Subcutaneous abdominal adipose tissue (tissue), 5 donors: ENCODE data around the gene KIF21A.

Experiments
- H3K27ac ChIP-seq: one replicate; pipeline ENCODE4 v1.7.0; 2013; ENCODE audit warnings: low read depth, mild to moderate bottlenecking, inconsistent platforms, low read length, moderate library complexity
- H3K27me3 ChIP-seq, 5 donors: one replicate each; pipeline ENCODE4 v1.7.0; 2013; ENCODE audit warnings: low read length in 5 of 5, inconsistent platforms in 1 of 5; ENCODE audit not compliant: control insufficient read depth in 5 of 5, insufficient read depth in 4 of 5
- H3K36me3 ChIP-seq, 5 donors: one replicate each; pipeline ENCODE4 v1.7.0; 2013; ENCODE audit warnings: low read length in 5 of 5; ENCODE audit not compliant: control insufficient read depth in 5 of 5, insufficient read depth in 5 of 5
- H3K4me1 ChIP-seq, 5 donors: one replicate each; pipeline ENCODE4 v1.7.0; 2013; ENCODE audit warnings: low read length in 5 of 5, mild to moderate bottlenecking in 3 of 5, moderate library complexity in 1 of 5; ENCODE audit not compliant: control insufficient read depth in 5 of 5, insufficient read depth in 5 of 5
- H3K4me3 ChIP-seq, 5 donors: one replicate each; pipeline ENCODE4 v1.7.0; 2013; ENCODE audit warnings: low read length in 5 of 5, low read depth in 1 of 5
- H3K9ac ChIP-seq, 5 donors: one replicate each; pipeline ENCODE4 v1.7.0; 2013; ENCODE audit warnings: low read length in 5 of 5, mild to moderate bottlenecking in 4 of 5, moderate library complexity in 3 of 5
- H3K9me3 ChIP-seq, 5 donors: one replicate each; pipeline ENCODE4 v1.7.0; 2013; ENCODE audit warnings: low read length in 5 of 5; ENCODE audit not compliant: control insufficient read depth in 5 of 5
- donor health status: healthy.
- donor health status: healthy.
- donor health status: healthy.
- donor health status: healthy.
- donor health status: healthy.

KIF21A gene

GRCh38 chr12:39272871-39273655 is 169.9 kb downstream of the KIF21A start:
- Histone ChIP-seq H3K4me1 (no peaks in the 10 kb centered on the region), H3K4me3 (no peak overlapping the region), H3K9ac (no peak overlapping the region), H3K27me3 (no peaks in the 10 kb centered on the region), H3K36me3 (no peaks in the 10 kb centered on the region), H3K27ac (no peak overlapping the region), H3K9me3 (no peaks in the 10 kb centered on the region)

GRCh38 chr12:39269492-39269891 is 173.4 kb downstream of the KIF21A start:
- Histone ChIP-seq H3K27ac (no peak overlapping the region), H3K4me3 (no peak overlapping the region), H3K9me3 (no peaks in the 10 kb centered on the region), H3K9ac (no peak overlapping the region), H3K36me3 (no peaks in the 10 kb centered on the region), H3K4me1 (no peaks in the 10 kb centered on the region), H3K27me3 (no peaks in the 10 kb centered on the region)

GRCh38 chr12:39267886-39268285 is 175.0 kb downstream of the KIF21A start:
- Histone ChIP-seq H3K27ac (no peak overlapping the region), H3K36me3 (no peaks in the 10 kb centered on the region), H3K4me1 (no peaks in the 10 kb centered on the region), H3K9me3 (no peaks in the 10 kb centered on the region), H3K27me3 (no peaks in the 10 kb centered on the region), H3K9ac (no peak overlapping the region), H3K4me3 (no peak overlapping the region)

- Histone ChIP-seq H3K4me3 (no peak overlapping the region), H3K36me3 (no peaks in the 10 kb centered on the region), H3K9ac (no peak overlapping the region), H3K4me1 (no peaks in the 10 kb centered on the region), H3K27ac (no peak overlapping the region), H3K9me3 (peaks cover 0 to 5% (median 3%) of the 10 kb centered on the region in 5 donors), H3K27me3 (no peaks in the 10 kb centered on the region)
These were observed 190.3 kb downstream of the KIF21A start for GRCh38 chr12:39252628-39253027.
